Osteoblast (primary cell): ENCODE measurements around the gene GPM6B. TPM values are rescaled to one million over a fixed set of nuclear protein-coding genes. Genes with fewer than 3 reads are reported as not detected.

Experiments used
- DNase-seq: peaks from one replicate; pipeline ENCODE4 v3.0.0; 2011; ENCODE audit warnings: low spot score, mixed read lengths; ENCODE audit not compliant: insufficient read length; ENCODE audit errors: missing footprints
- H2AFZ ChIP-seq: 2 replicates; pipeline ENCODE4 v1.6.0; 2011; ENCODE audit warnings: mild to moderate bottlenecking, low read length
- H3K27ac ChIP-seq: 2 replicates; pipeline ENCODE4 v1.5.1; 2011; ENCODE audit warnings: mild to moderate bottlenecking, low read depth, low read length, moderate library complexity
- H3K27me3 ChIP-seq: 2 replicates; pipeline ENCODE4 v1.6.0; 2012; ENCODE audit warnings: mild to moderate bottlenecking, control low read depth, inconsistent platforms, low read length, moderate library complexity; ENCODE audit not compliant: insufficient read depth
- H3K36me3 ChIP-seq: 2 replicates; pipeline ENCODE4 v1.5.1; 2011; ENCODE audit warnings: mild to moderate bottlenecking, low read length, control low read depth, moderate library complexity; ENCODE audit not compliant: insufficient read depth
- H3K4me1 ChIP-seq: 2 replicates; pipeline ENCODE4 v1.5.1; 2011; ENCODE audit warnings: mild to moderate bottlenecking, low read length, control low read depth, moderate library complexity; ENCODE audit not compliant: insufficient read depth
- H3K4me2 ChIP-seq: 2 replicates; pipeline ENCODE4 v1.6.0; 2011; ENCODE audit warnings: mild to moderate bottlenecking, low read length; ENCODE audit not compliant: insufficient read depth
- H3K4me3 ChIP-seq: fragments of 200-600 bp; sonication (generic); 3 replicates; pipeline ENCODE4 v1.5.1; 2012; ENCODE audit warnings: mild to moderate bottlenecking, low read length, inconsistent platforms; ENCODE audit not compliant: insufficient read depth
- H3K79me2 ChIP-seq: 2 replicates; pipeline ENCODE4 v1.6.0; 2012; ENCODE audit warnings: mild to moderate bottlenecking, low read length, control low read depth, inconsistent platforms; ENCODE audit not compliant: insufficient read depth
- H3K9me3 ChIP-seq: 2 replicates; pipeline ENCODE4 v1.5.1; 2011; ENCODE audit warnings: low read depth, low read length, control low read depth
- H4K20me1 ChIP-seq: 2 replicates; pipeline ENCODE4 v1.6.0; 2012; ENCODE audit warnings: mild to moderate bottlenecking, low read length, control low read depth; ENCODE audit not compliant: insufficient read depth
- CTCF ChIP-seq: IDR thresholded peaks from 2 replicates; pipeline ENCODE4 v1.5.1; 2011; ENCODE audit warnings: mild to moderate bottlenecking, low read depth, low read length, moderate library complexity; ENCODE audit errors: extremely low read depth
- total RNA-seq: library from RNA; depleted of rRNA; stranded (reverse); fragments of >200 nt; gene quantifications from 2 replicates; pipeline ENCODE4 v1.2.3, GENCODE V29; 2012

GPM6B gene
- total RNA-seq, 1 donor = 1.1 TPM

GRCh38 chrX:13836575-13836974, 19.7 kb upstream of the GPM6B start:
- H3K4me1 ChIP-seq = no peaks in the 10 kb centered on the region
- no peaks in the 10 kb centered on the region for H3K36me3 ChIP-seq
- no peaks in the 10 kb centered on the region for H3K79me2 ChIP-seq
- no peaks in the 10 kb centered on the region for H4K20me1 ChIP-seq
- H3K4me3 ChIP-seq = no peak overlapping the region
- H3K27me3 ChIP-seq = no peaks in the 10 kb centered on the region
- TF ChIP-seq CTCF = no peak
- no peaks in the 10 kb centered on the region for H3K9me3 ChIP-seq
- H2AFZ ChIP-seq = no peak overlapping the region
- DNase-seq = no peak
- no peak overlapping the region for H3K4me2 ChIP-seq
- H3K27ac ChIP-seq = no peak overlapping the region

- H3K27me3 ChIP-seq = no peaks in the 10 kb centered on the region
- H3K9me3 ChIP-seq = no peaks in the 10 kb centered on the region
- no peaks in the 10 kb centered on the region for H3K79me2 ChIP-seq
- TF ChIP-seq CTCF = no peak
- no peak overlapping the region for H3K27ac ChIP-seq
- H4K20me1 ChIP-seq = no peaks in the 10 kb centered on the region
- H2AFZ ChIP-seq = no peak overlapping the region
- no peak overlapping the region for H3K4me2 ChIP-seq
- no peaks in the 10 kb centered on the region for H3K4me1 ChIP-seq
- DNase-seq = no peak
- H3K36me3 ChIP-seq = no peaks in the 10 kb centered on the region
- H3K4me3 ChIP-seq = no peak overlapping the region
These were observed 18.9 kb upstream of the GPM6B start for GRCh38 chrX:13835825-13836224.

GRCh38 chrX:13834355-13834754, 17.5 kb upstream of the GPM6B start:
- Histone ChIP-seq H3K4me2 (no peak overlapping the region), H3K27me3 (peaks cover 1% of the 10 kb centered on the region), H3K4me3 (no peak overlapping the region), H3K79me2 (no peaks in the 10 kb centered on the region), H3K36me3 (no peaks in the 10 kb centered on the region), H2AFZ (no peak overlapping the region), H3K9me3 (no peaks in the 10 kb centered on the region), H3K27ac (no peak overlapping the region), H3K4me1 (no peaks in the 10 kb centered on the region), H4K20me1 (no peaks in the 10 kb centered on the region)
- no peak for DNase-seq
- no peak for TF ChIP-seq CTCF

- Histone ChIP-seq H3K79me2 (no peaks in the 10 kb centered on the region), H3K4me2 (no peak overlapping the region), H3K4me1 (no peaks in the 10 kb centered on the region), H3K27ac (no peak overlapping the region), H3K9me3 (no peaks in the 10 kb centered on the region), H3K4me3 (no peak overlapping the region), H2AFZ (no peak overlapping the region), H3K27me3 (peaks cover 8% of the 10 kb centered on the region), H4K20me1 (no peaks in the 10 kb centered on the region), H3K36me3 (no peaks in the 10 kb centered on the region)
- no peak for DNase-seq
- no peak for TF ChIP-seq CTCF
These were observed 13.1 kb upstream of the GPM6B start for GRCh38 chrX:13829983-13830382.
